GF-D8 (cell line): ENCODE data around the gene GHITM.

Experiments used
- DNase-seq: peaks from one replicate; lab custom pipeline; 2025; lab: John Stamatoyannopoulos, UW

The GHITM gene

GRCh38 chr10:84201244-84201606 is 61.9 kb downstream of the GHITM start:
- no peak for DNase-seq

- no peak for DNase-seq
Measured at GRCh38 chr10:84201682-84202081, 62.4 kb downstream of the GHITM start.

- no peak for DNase-seq
Measured at GRCh38 chr10:84202349-84202748, 63.0 kb downstream of the GHITM start.
